MCF 10A (cell line): ENCODE results near the gene CENPX. TPM values are rescaled to one million over a fixed set of nuclear protein-coding genes. Genes with fewer than 3 reads are reported as not detected.

Experiments
- BruUV-seq: library from RNA; stranded (reverse); fragments of 400-500 nt; replicated peaks from 2 replicates; lab custom pipeline; 2021; lab: Mats Ljungman, UMichigan
- CTCF ChIA-PET: fragments of 300-600 bp; sonication (Branson Sonifier 250); formaldehyde crosslinking; extraction: SDS; loops from one replicate; lab custom pipeline; 2021; ENCODE audit warnings: antibody characterized with exemption, inconsistent platforms; lab: Yijun Ruan, JAX
- POLR2A ChIA-PET: fragments of 300-600, 350-650 bp; sonication (Branson Sonifier 250); formaldehyde crosslinking; extraction: SDS; loops from one replicate; lab custom pipeline; 2020; ENCODE audit warnings: antibody characterized with exemption, inconsistent platforms; lab: Yijun Ruan, JAX
- DNase-seq: peaks from one replicate; pipeline ENCODE4 v3.0.0-alpha.2; 2018; ENCODE audit not compliant: unreplicated experiment
- H3K27ac Mint-ChIP-seq: one replicate; pipeline ENCODE4 v1.8.0; 2022; ENCODE audit warnings: mild to moderate bottlenecking, low read depth, mixed read lengths; ENCODE audit not compliant: unreplicated experiment
- H3K27me3 Mint-ChIP-seq: one replicate; pipeline ENCODE4 v1.8.0; 2022; ENCODE audit warnings: mixed read lengths; ENCODE audit not compliant: insufficient read depth, unreplicated experiment
- H3K36me3 Mint-ChIP-seq: one replicate; pipeline ENCODE4 v1.8.0; 2022; ENCODE audit warnings: mild to moderate bottlenecking, moderate library complexity, mixed read lengths; ENCODE audit not compliant: insufficient read depth, unreplicated experiment
- H3K4me1 Mint-ChIP-seq: one replicate; pipeline ENCODE4 v1.8.0; 2022; ENCODE audit warnings: mixed read lengths; ENCODE audit not compliant: insufficient read depth, unreplicated experiment
- H3K4me3 Mint-ChIP-seq: one replicate; pipeline ENCODE4 v1.8.0; 2022; ENCODE audit warnings: mild to moderate bottlenecking, moderate library complexity, mixed read lengths; ENCODE audit not compliant: unreplicated experiment
- H3K9me3 Mint-ChIP-seq: one replicate; pipeline ENCODE4 v1.8.0; 2022; ENCODE audit warnings: mixed read lengths; ENCODE audit not compliant: unreplicated experiment
- intact Hi-C: fragments of 100-400 bp; cut with micrococcal nuclease; formaldehyde crosslinking; loops from 2 replicates; pipeline ENCODE4 v1.14.1; 2022
- total RNA-seq: library from RNA; stranded (reverse); gene quantifications from 2 replicates; pipeline ENCODE4 v1.2.3, GENCODE V29; 2022
- TF ChIP-seq, protein P1 (sequence below): fragments of 200-600 bp; IDR thresholded peaks from one replicate; pipeline ENCODE4 v1.8.0; 2022; ENCODE audit warnings: antibody characterized with exemption, mild to moderate bottlenecking; ENCODE audit not compliant: unreplicated experiment

The CENPX gene
- total RNA-seq, 1 experiment from 2014 or later, result 35.6 TPM

DNA sequence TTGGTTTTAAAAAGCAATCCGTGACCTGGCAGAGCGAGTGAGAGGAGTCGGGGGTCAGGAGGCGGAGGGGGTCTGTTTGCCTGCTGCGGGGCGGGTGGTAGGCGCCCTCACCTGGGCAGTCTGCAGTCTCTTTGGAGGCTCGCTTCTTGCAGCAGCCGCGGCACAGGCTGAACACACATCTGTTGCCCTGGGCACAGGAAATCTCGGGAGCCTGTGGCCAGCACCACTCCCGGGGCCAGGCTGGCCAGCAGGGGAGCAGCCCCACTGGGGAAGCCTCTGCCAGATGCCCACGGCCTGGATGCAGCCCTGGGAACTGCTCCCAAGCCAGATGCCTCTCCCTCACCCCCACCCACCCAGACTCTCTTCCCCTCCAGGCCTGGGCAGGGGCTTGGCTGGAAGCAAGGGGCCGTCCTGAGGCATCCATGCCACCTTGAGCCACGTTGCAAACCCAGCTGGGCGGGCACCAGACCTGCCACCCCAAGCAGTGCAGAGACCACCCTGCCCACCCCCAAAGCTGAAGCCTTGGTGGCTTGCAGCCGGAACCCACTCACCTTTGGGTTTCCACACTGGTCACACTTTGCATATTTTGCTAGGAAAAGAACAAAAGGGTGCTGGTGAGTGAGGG lies 35.7 kb upstream of the CENPX start:
- CTCF ChIA-PET, result interaction anchor here (0.8 kb wide), 1 partner anchor 99 kb away, joined by 3 read pairs; no protein-coding TSS in a partner anchor
- Mint-ChIP-seq H3K4me3 (no peak overlapping the region), H3K4me1 (no peaks in the 10 kb centered on the region), H3K27me3 (no peaks in the 10 kb centered on the region), H3K9me3 (no peaks in the 10 kb centered on the region), H3K27ac (no peak overlapping the region), H3K36me3 (peaks cover 53% of the 10 kb centered on the region)
- TF ChIP-seq, protein P1, sequence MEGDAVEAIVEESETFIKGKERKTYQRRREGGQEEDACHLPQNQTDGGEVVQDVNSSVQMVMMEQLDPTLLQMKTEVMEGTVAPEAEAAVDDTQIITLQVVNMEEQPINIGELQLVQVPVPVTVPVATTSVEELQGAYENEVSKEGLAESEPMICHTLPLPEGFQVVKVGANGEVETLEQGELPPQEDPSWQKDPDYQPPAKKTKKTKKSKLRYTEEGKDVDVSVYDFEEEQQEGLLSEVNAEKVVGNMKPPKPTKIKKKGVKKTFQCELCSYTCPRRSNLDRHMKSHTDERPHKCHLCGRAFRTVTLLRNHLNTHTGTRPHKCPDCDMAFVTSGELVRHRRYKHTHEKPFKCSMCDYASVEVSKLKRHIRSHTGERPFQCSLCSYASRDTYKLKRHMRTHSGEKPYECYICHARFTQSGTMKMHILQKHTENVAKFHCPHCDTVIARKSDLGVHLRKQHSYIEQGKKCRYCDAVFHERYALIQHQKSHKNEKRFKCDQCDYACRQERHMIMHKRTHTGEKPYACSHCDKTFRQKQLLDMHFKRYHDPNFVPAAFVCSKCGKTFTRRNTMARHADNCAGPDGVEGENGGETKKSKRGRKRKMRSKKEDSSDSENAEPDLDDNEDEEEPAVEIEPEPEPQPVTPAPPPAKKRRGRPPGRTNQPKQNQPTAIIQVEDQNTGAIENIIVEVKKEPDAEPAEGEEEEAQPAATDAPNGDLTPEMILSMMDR, result no peak
- no TSS peak for BruUV-seq
- POLR2A ChIA-PET, result no interaction called here
- intact Hi-C loops, result no loop called here
- DNase-seq, result no peak

DNA sequence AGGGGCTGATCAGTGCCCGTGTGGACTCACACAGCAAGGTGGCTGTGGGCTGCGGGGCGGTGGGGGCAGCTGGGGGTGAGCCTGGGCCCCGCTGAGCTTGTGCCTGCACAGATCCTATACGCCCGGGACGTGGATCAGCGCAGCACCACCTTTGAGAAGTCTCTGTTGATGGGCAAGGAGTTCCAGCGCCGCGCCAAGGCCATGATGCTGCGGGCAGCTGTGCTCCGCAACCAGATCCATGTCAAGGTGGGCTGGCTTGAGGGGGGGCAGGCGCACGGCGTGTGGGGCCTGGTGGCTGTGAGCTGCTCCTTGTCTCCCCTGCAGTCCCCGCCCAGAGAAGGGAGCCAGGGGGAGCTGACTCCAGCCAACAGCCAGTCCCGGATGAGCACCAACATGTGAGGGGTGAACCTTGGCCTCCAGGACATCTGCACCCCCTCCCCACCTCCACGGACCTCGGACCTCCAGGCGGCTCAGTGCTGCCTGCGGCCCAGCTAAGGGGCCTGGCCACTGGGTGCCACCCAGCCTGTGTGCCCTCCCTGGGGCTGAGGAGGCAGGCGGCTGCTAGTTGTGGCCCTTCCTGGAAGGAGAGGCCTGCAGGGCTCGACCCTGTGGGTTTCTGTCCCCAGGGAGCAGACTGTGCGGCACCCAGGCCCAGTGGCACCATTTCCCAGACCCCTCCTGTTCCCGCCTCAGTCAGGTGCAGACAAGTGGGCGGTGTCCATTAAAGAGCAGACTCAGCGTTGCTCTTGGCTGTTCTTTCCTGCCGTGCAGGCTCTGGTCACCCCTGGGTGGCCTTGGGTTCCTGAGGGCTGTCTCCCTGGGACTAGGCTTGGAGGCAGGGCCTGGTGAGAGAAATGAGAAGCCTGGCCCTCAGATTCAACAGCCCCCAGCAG lies 34.3 kb upstream of the CENPX start:
- POLR2A ChIA-PET, result interaction anchor here (0.6 to 2.1 kb wide), 2 partner anchors 19 to 20 kb away, joined by 3 to 10 read pairs; partner anchors contain the start of gene DCXR
- intact Hi-C loops, result no loop called here
- Mint-ChIP-seq H3K4me3 (no peak overlapping the region), H3K27ac (no peak overlapping the region), H3K4me1 (no peaks in the 10 kb centered on the region), H3K27me3 (no peaks in the 10 kb centered on the region), H3K9me3 (no peaks in the 10 kb centered on the region), H3K36me3 (peaks cover 53% of the 10 kb centered on the region)
- BruUV-seq, result TSS peak; percentile 63
- CTCF ChIA-PET, result interaction anchor here (0.6 kb wide), 1 partner anchor 301 kb away, joined by 3 read pairs; no protein-coding TSS in a partner anchor
- TF ChIP-seq, protein P1, result no peak
- no peak for DNase-seq

DNA sequence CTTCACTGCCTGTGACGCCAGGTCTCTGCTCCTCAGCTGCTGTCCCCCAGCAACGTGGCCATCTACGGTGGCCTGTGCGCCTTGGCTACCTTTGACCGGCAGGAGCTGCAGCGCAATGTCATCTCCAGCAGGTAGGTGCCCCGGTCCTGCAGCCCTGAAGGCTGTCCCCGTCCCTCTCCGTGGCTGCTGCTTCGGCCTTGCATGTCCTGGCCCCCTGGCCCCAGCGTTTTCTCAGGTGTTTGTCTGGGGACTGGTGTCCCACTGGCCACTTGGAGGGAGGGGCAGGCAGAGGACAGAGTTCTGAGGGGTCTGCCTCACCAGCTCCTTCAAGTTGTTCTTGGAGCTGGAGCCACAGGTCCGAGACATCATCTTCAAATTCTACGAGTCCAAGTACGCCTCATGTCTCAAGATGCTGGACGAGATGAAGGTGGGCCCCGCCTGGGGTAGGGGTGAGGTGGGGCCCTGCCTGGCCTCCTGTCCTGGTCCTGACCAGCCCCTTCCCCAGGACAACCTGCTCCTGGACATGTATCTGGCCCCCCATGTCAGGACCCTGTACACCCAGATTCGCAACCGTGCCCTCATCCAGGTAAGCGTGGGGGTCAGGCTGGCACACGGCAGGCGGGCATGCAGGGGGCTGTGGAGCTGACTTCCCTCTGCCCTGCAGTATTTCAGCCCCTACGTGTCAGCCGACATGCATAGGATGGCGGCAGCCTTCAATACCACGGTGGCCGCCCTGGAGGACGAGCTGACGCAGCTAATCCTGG lies 33.5 kb upstream of the CENPX start:
- H3K9me3 Mint-ChIP-seq, result no peaks in the 10 kb centered on the region
- ChIA-PET CTCF (interaction anchor here (0.6 to 1.3 kb wide), 3 partner anchors 18 to 302 kb away, joined by 3 to 4 read pairs (median 3); partner anchors contain the start of gene DCXR), POLR2A (interaction anchor here (2.1 kb wide), 1 partner anchor 18 kb away, joined by 10 read pairs; the partner anchor contains the start of gene DCXR)
- BruUV-seq, result no TSS peak
- H3K4me3 Mint-ChIP-seq, result no peak overlapping the region
- intact Hi-C loops, result no loop called here
- H3K27me3 Mint-ChIP-seq, result no peaks in the 10 kb centered on the region
- H3K4me1 Mint-ChIP-seq, result no peaks in the 10 kb centered on the region
- H3K27ac Mint-ChIP-seq, result no peak overlapping the region
- H3K36me3 Mint-ChIP-seq, result peaks cover 49% of the 10 kb centered on the region
- no peak for DNase-seq
- TF ChIP-seq, protein P1, result no peak
